Suprapubic skin (tissue), 4 donors: ENCODE measurements around the gene ZFP3.
"Not testable (repeated sequence)": the region's sequence is repeated elsewhere in the genome, so short reads cannot be mapped to it uniquely, and the experiment has no call there.

ENCODE experiments used
- EP300 ChIP-seq: sonication (generic); formaldehyde crosslinking; IDR thresholded peaks from one replicate; pipeline ENCODE4 v1.6.1; 2017; ENCODE audit warnings: antibody characterized with exemption
- POLR2A ChIP-seq, 2 donors: fragments of 450-650 bp; IDR thresholded peaks; one replicate each; pipeline ENCODE4 v1.6.1; 2017; ENCODE audit warnings: antibody characterized with exemption in 2 of 2, mild to moderate bottlenecking in 2 of 2, moderate library complexity in 2 of 2
- POLR2AphosphoS5 ChIP-seq, 3 donors: sonication (generic); formaldehyde crosslinking; IDR thresholded peaks; one replicate each; pipeline ENCODE4 v1.6.1; 2017; ENCODE audit warnings: antibody characterized with exemption in 3 of 3
- TF ChIP-seq, protein P1 (sequence below), 2 donors: fragments of 200-600 bp in 1 of 2; fragments of 450-650 bp in 1 of 2; sonication (generic) in 1 of 2; IDR thresholded peaks; one replicate each; pipeline ENCODE4 v1.5.1; 2016 to 2019; ENCODE audit warnings: antibody characterized with exemption in 2 of 2, mild to moderate bottlenecking in 1 of 2, moderate library complexity in 1 of 2

DNA sequence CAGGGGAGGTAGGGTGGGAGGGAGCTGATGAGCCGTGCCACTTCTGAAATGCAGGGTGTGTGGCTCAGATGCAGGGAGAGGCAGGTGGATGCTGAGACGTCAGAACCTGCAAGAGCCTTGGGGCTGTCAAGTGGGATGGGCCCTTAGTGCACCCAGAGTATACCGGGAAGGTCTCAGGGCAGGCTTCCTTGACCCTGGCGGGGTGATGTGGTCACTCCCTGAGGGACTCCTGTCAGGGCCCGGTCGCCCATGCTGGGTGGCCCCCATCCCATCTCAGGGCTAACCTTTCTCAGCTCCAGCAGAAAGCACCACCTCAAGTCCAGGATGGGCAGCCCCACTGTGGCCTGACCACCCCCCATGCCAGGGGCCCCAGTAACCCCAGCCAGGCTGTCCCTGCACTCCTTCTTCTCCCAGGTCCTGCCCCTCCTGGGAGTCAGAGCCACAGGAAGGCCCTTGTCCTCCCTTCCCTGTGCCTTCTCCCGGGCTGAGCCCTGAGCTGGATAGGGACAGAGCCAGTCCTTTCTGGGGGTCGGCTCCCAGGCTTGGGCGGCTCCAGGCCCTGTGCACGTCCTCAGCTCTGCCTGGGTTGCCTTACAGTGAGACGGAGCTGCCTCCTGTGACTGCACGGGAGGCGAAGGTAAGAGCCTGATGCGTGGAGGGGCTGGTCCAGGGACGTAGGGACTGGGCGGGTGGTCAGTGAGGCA lies 53.7 kb downstream of the ZFP3 start:
- TF ChIP-seq, protein P1, sequence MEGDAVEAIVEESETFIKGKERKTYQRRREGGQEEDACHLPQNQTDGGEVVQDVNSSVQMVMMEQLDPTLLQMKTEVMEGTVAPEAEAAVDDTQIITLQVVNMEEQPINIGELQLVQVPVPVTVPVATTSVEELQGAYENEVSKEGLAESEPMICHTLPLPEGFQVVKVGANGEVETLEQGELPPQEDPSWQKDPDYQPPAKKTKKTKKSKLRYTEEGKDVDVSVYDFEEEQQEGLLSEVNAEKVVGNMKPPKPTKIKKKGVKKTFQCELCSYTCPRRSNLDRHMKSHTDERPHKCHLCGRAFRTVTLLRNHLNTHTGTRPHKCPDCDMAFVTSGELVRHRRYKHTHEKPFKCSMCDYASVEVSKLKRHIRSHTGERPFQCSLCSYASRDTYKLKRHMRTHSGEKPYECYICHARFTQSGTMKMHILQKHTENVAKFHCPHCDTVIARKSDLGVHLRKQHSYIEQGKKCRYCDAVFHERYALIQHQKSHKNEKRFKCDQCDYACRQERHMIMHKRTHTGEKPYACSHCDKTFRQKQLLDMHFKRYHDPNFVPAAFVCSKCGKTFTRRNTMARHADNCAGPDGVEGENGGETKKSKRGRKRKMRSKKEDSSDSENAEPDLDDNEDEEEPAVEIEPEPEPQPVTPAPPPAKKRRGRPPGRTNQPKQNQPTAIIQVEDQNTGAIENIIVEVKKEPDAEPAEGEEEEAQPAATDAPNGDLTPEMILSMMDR (IDR thresholded peaks at IDR 0.05): not testable (repeated sequence)
- not testable (repeated sequence) for TF ChIP-seq EP300; POLR2A (IDR thresholded peaks at IDR 0.05); POLR2AphosphoS5 (IDR thresholded peaks at IDR 0.05)
